Measurements from ENCODE around the gene CFAP107. TPM values are rescaled to one million over a fixed set of nuclear protein-coding genes. Genes with fewer than 3 reads are reported as not detected.

The CFAP107 gene
- total RNA-seq, 1 experiment from 2014 or later = not detected

GRCh38 chr1:12748778-12749355, 2.9 kb downstream of the CFAP107 start:
- Mint-ChIP-seq H3K4me3 (no peak overlapping the region), H3K27ac (no peak overlapping the region), H3K27me3 (ENCODE audit: low read depth) (no peaks in the 10 kb centered on the region; the same call in 1 of the 2 replicates), H3K9me3 (peaks cover 12% of the 10 kb centered on the region), H3K36me3 (0 out of 2 replicates have a peak, but pooled peaks cover 8% of the 10 kb centered on the region), H3K4me1 (peaks cover 5% of the 10 kb centered on the region; the same call in 1 of the 2 replicates)
- ChIA-PET CTCF (no interaction called here), POLR2A (no interaction called here)
- no peak for DNase-seq (ENCODE audit: low spot score)
- no peak for ATAC-seq
- no peak for TF ChIP-seq ZNF263 (CRISPR knock-in tag; IDR thresholded peaks at IDR 0.05; ENCODE audit: low read depth)
- no peak for TF ChIP-seq CBFB (CRISPR knock-in tag; IDR thresholded peaks at IDR 0.05; ENCODE audit: low read depth)
- TF ChIP-seq ZNF671 (CRISPR knock-in tag; IDR thresholded peaks at IDR 0.05) = no peak
- no peak for TF ChIP-seq KAT7 (CRISPR knock-in tag; IDR thresholded peaks at IDR 0.05; ENCODE audit: borderline replicate concordance)
- TF ChIP-seq ZBTB43 (CRISPR knock-in tag; IDR thresholded peaks at IDR 0.05) = no peak
- no peak for TF ChIP-seq ATF2 (CRISPR knock-in tag; IDR thresholded peaks at IDR 0.05; ENCODE audit: borderline replicate concordance, low read depth)
- no peak for TF ChIP-seq USF2 (CRISPR knock-in tag; IDR thresholded peaks at IDR 0.05)
- no peak for TF ChIP-seq JAZF1 (CRISPR knock-in tag; IDR thresholded peaks at IDR 0.05)
- no peak for TF ChIP-seq NFYB (CRISPR knock-in tag; conservative IDR thresholded peaks at IDR 0.05; ENCODE audit: low read depth)
- TF ChIP-seq ZSCAN18 (CRISPR knock-in tag; IDR thresholded peaks at IDR 0.05) = no peak
- no peak for TF ChIP-seq RELA (CRISPR knock-in tag; IDR thresholded peaks at IDR 0.05; ENCODE audit: borderline replicate concordance)
- no peak for TF ChIP-seq RORB (CRISPR knock-in tag; IDR thresholded peaks at IDR 0.05)
- no peak for TF ChIP-seq ZNF232 (CRISPR knock-in tag; IDR thresholded peaks at IDR 0.05)

- Mint-ChIP-seq H3K27ac (no peak overlapping the region), H3K4me3 (no peak overlapping the region), H3K4me1 (peaks cover 9% of the 10 kb centered on the region; the same call in 1 of the 2 replicates), H3K27me3 (ENCODE audit: low read depth) (no peaks in the 10 kb centered on the region; the same call in 1 of the 2 replicates), H3K36me3 (no peaks in the 10 kb centered on the region), H3K9me3 (no peaks in the 10 kb centered on the region)
- CTCF ChIA-PET = no interaction called here
- POLR2A ChIA-PET = no interaction called here
- DNase-seq (ENCODE audit: low spot score) (no peak), ATAC-seq (no peak)
- no peak for TF ChIP-seq ZNF317 (CRISPR knock-in tag; IDR thresholded peaks at IDR 0.05; ENCODE audit: borderline replicate concordance, low read depth)
- no peak for TF ChIP-seq RORB (CRISPR knock-in tag; IDR thresholded peaks at IDR 0.05)
- TF ChIP-seq ATF2 (CRISPR knock-in tag; IDR thresholded peaks at IDR 0.05; ENCODE audit: borderline replicate concordance, low read depth) = no peak
- TF ChIP-seq ZNF121 (CRISPR knock-in tag; IDR thresholded peaks at IDR 0.05) = no peak
- no peak for TF ChIP-seq MLX (CRISPR knock-in tag; IDR thresholded peaks at IDR 0.05)
- TF ChIP-seq ATF6 (CRISPR knock-in tag; IDR thresholded peaks at IDR 0.05) = no peak
- no peak for TF ChIP-seq FOXK1 (CRISPR knock-in tag; IDR thresholded peaks at IDR 0.05)
- no peak for TF ChIP-seq SOX15 (CRISPR knock-in tag; IDR thresholded peaks at IDR 0.05)
- TF ChIP-seq MXD4 (CRISPR knock-in tag; IDR thresholded peaks at IDR 0.05; ENCODE audit: borderline replicate concordance) = no peak
- no peak for TF ChIP-seq AR (CRISPR knock-in tag; IDR thresholded peaks at IDR 0.05)
- TF ChIP-seq PRRX2 (CRISPR knock-in tag; IDR thresholded peaks at IDR 0.05) = no peak
- TF ChIP-seq FOXJ3 (CRISPR knock-in tag; IDR thresholded peaks at IDR 0.05; ENCODE audit: borderline replicate concordance) = no peak
- TF ChIP-seq NR3C1 (CRISPR knock-in tag; conservative IDR thresholded peaks at IDR 0.05; ENCODE audit: low read depth) = no peak
Observed at GRCh38 chr1:12754738-12755137, 8.7 kb downstream of the CFAP107 start.

Measured in WTC11 (cell line).